T-helper 17 cell (primary cell): ENCODE data around the gene CFAP210. TPM values are rescaled to one million over a fixed set of nuclear protein-coding genes. Genes with fewer than 3 reads are reported as not detected.

Experiments
- ATAC-seq: fragments of 150-1000 bp; cut with Tn5 transposase; 2 replicates; pipeline ENCODE4 v1.10.0; 2021; ENCODE audit warnings: mild to moderate bottlenecking, moderate library complexity
- DNase-seq, 3 donors: peaks; one replicate each; pipeline versions ENCODE4 v3.0.0 to v3.0.0-alpha.2; 2020 to 2021
- H3K9me3 ChIP-seq: one replicate; pipeline ENCODE4 v1.7.0; 2013; ENCODE audit warnings: low read length, mild to moderate bottlenecking; ENCODE audit not compliant: control insufficient read depth, poor library complexity, severe bottlenecking
- H3K27ac Mint-ChIP-seq: one replicate; pipeline ENCODE4 v1.8.0; 2022; ENCODE audit warnings: mild to moderate bottlenecking, moderate library complexity, mixed read lengths
- H3K27me3 Mint-ChIP-seq: one replicate; pipeline ENCODE4 v1.8.0; 2022; ENCODE audit warnings: mixed read lengths
- H3K36me3 Mint-ChIP-seq: one replicate; pipeline ENCODE4 v1.8.0; 2022; ENCODE audit warnings: low read depth, mixed read lengths
- H3K4me1 Mint-ChIP-seq: one replicate; pipeline ENCODE4 v1.8.0; 2022; ENCODE audit warnings: mild to moderate bottlenecking, mixed read lengths
- H3K4me3 Mint-ChIP-seq: one replicate; pipeline ENCODE4 v1.8.0; 2022; ENCODE audit warnings: mild to moderate bottlenecking, moderate library complexity, mixed read lengths
- total RNA-seq, 4 donors: library from RNA in 2 of 4; stranded (reverse) in 2 of 4; gene quantifications; one replicate each; pipeline ENCODE4 v1.2.3 and lab custom pipeline; 2022 to 2026

The CFAP210 gene
- total RNA-seq, 2 donors from 2014 or later: 1.6 to 3.7 TPM

DNA sequence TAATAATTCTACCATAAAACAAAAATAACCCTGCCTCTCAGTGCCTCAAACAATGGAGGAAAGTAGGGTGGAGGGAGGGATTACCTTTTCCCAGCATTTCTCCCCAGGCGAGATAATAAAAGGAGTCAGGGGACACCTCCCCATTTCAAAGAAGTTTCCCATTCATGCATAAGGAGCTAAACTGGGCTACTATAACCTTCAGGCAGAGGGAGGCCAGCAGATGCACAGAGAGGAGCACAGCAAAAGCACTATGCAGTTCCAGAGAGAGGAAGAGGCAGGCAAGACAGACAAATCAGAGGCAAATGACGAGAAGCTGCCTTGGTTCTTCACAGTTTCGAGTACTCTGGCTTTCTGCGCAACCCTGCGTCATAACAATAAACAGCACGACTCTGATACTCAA lies 17.4 kb downstream of the CFAP210 start:
- peaks cover 28% of the 10 kb centered on the region for H3K27me3 Mint-ChIP-seq
- no peaks in the 10 kb centered on the region for H3K9me3 ChIP-seq
- ATAC-seq (no peak), DNase-seq (no peak)
- no peaks in the 10 kb centered on the region for H3K4me1 Mint-ChIP-seq
- H3K4me3 Mint-ChIP-seq: no peak overlapping the region
- no peak overlapping the region for H3K27ac Mint-ChIP-seq
- peaks cover 2% of the 10 kb centered on the region for H3K36me3 Mint-ChIP-seq

DNA sequence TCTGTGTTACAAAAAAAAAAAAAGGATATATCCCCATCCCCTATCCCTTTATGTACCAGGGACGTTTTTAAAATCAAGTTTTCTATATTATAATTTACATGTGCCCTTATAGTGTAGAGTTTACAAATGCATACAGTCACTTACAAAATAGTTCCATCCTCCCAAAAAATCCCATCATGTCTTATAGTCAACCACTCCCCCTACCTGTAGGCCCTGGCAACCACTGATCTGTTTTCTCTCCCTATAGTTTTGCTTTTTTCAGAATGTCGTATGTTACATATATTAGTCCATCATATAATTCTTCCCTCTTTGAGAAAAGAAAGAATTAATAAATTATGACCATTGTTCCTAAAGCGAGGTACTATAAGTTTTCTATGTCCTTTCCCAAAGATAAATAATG lies 17.8 kb downstream of the CFAP210 start:
- Mint-ChIP-seq H3K4me3 (no peak overlapping the region), H3K36me3 (peaks cover 2% of the 10 kb centered on the region), H3K27ac (no peak overlapping the region), H3K4me1 (no peaks in the 10 kb centered on the region), H3K27me3 (peaks cover 31% of the 10 kb centered on the region)
- H3K9me3 ChIP-seq: no peaks in the 10 kb centered on the region
- ATAC-seq (no peak), DNase-seq (no peak)

DNA sequence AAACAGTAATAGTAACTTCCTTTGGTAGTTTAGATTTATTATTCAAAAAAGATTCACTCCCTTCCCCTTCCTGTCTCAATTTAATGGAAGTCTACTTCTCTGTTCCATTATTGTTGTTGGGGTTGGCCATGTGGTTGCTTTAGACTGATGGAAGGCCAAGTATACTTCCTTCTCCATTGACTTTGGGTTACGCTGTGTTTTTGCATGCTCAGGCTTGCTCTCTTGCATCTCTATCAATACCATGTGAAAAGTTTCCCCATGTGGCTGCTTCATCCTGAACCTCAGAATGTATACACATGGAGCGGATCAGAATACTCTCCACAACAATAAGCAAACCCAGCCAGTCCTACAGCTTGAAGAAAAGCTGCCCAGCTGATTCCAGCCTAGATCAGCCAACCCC lies 20.3 kb downstream of the CFAP210 start:
- peaks cover 2% of the 10 kb centered on the region for H3K36me3 Mint-ChIP-seq
- peaks cover 40% of the 10 kb centered on the region for H3K27me3 Mint-ChIP-seq
- ATAC-seq: no peak
- H3K9me3 ChIP-seq: no peaks in the 10 kb centered on the region
- no peak overlapping the region for H3K4me3 Mint-ChIP-seq
- H3K27ac Mint-ChIP-seq: no peak overlapping the region
- no peaks in the 10 kb centered on the region for H3K4me1 Mint-ChIP-seq
- no peak for DNase-seq

DNA sequence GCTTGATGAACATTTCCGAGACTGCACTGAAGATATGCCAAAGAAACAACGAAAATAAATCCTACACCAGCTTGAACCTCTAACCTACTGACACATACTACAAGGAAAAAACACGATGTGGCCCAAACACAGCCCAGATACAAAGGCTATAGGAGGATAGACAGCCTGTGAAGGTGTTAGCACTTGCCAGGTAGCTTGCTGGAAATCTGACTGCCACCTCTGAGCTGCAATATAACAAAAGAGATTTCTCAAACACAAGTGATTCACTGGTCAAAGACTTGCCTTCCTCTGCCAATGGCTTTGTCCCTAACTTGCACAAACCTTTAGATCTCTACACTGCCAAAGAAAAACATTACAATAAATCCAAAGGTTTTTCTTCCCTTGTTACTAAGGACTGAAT lies 21.1 kb downstream of the CFAP210 start:
- Mint-ChIP-seq H3K36me3 (peaks cover 2% of the 10 kb centered on the region), H3K27me3 (peaks cover 40% of the 10 kb centered on the region), H3K4me3 (no peak overlapping the region), H3K4me1 (no peaks in the 10 kb centered on the region), H3K27ac (no peak overlapping the region)
- DNase-seq (no peak), ATAC-seq (no peak)
- H3K9me3 ChIP-seq: no peaks in the 10 kb centered on the region

DNA sequence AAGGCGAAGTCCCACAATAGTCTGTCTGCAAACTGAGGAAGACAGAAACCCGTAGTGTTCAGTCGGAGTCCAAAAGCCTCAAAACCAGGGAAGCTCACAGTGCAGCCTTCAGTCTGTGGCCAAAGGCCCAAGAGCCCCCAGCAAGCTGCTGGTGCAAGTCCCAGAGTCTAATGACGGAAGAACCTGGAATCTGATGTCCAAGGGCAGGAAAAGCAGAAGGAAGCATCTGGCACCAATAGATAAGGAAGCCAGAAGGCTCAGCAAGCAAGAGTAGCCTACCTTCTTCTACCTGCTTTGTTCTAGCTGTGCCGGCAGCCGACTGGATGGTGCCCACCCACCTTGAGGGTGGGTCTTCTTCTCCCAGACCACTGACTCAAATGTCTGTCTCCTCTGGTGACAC lies 21.8 kb downstream of the CFAP210 start:
- H3K27ac Mint-ChIP-seq: no peak overlapping the region
- ATAC-seq (no peak), DNase-seq (no peak)
- no peak overlapping the region for H3K4me3 Mint-ChIP-seq
- H3K9me3 ChIP-seq: no peaks in the 10 kb centered on the region
- peaks cover 2% of the 10 kb centered on the region for H3K36me3 Mint-ChIP-seq
- peaks cover 40% of the 10 kb centered on the region for H3K27me3 Mint-ChIP-seq
- no peaks in the 10 kb centered on the region for H3K4me1 Mint-ChIP-seq

DNA sequence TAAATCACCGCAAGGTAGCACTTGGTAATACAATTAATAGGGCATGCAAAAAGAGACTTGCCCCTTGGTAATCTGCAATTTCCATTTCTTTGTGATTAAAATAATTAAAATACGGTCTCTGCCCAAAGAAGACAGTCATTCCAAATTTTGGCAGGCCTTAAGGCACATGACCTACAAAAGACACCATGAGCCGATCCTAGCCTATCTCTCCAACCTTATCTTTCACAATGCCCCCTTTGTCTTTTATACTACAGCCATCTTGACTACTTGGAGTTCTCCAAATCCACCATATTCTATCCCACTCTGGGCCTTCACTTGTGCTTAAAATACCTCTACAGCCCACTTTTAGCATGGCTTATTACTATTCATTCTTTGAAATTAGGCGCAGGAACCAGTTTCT lies 23.3 kb downstream of the CFAP210 start:
- H3K27ac Mint-ChIP-seq: no peak overlapping the region
- ATAC-seq (no peak), DNase-seq (no peak)
- H3K4me3 Mint-ChIP-seq: no peak overlapping the region
- H3K4me1 Mint-ChIP-seq: no peaks in the 10 kb centered on the region
- peaks cover 2% of the 10 kb centered on the region for H3K36me3 Mint-ChIP-seq
- no peaks in the 10 kb centered on the region for H3K9me3 ChIP-seq
- peaks cover 33% of the 10 kb centered on the region for H3K27me3 Mint-ChIP-seq

DNA sequence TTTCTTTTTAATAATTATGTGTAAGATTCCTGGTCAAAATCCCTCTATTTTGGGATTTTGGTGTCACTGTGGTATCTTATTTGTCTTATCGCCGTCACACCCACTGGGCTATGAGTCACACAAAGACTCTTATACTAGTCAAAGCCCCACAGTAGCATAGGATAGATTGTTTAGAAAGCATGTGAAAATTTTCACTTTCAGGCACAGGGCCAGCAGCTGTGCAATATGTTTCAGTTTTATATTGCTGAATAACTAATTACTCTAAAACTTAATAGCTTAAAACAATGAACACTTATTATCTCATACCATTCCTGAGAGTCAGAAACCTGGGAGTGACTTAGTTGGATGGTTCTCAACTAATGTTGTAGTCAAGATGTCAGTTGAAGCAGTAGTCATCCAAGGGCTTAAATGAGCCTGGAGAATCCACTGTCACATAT lies 24.0 kb downstream of the CFAP210 start:
- Mint-ChIP-seq H3K27ac (no peak overlapping the region), H3K4me3 (no peak overlapping the region), H3K4me1 (no peaks in the 10 kb centered on the region), H3K27me3 (peaks cover 33% of the 10 kb centered on the region), H3K36me3 (peaks cover 2% of the 10 kb centered on the region)
- DNase-seq (no peak), ATAC-seq (no peak)
- H3K9me3 ChIP-seq: no peaks in the 10 kb centered on the region

DNA sequence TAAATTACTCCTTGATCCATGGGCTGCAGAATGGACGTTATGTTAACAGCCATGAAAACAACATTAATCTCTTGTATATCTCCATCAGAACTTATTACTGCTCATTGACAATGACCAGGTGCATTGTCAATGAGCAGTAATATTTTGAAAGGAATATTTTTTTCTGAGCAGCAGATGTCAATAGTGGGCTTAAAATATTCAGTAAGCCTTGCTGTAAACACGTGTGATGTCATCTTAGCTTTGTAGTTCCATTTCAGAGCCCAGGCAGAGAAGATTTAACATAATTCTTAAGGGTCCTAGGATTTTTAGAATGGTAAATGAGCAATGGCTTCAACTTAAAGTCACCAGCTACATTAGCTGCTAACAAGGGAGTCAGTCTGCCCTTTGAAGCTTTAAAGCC lies 26.6 kb downstream of the CFAP210 start:
- no peak overlapping the region for H3K4me3 Mint-ChIP-seq
- no peaks in the 10 kb centered on the region for H3K9me3 ChIP-seq
- H3K4me1 Mint-ChIP-seq: peaks cover 2% of the 10 kb centered on the region
- ATAC-seq (no peak), DNase-seq (no peak)
- H3K27me3 Mint-ChIP-seq: peaks cover 18% of the 10 kb centered on the region
- no peaks in the 10 kb centered on the region for H3K36me3 Mint-ChIP-seq
- H3K27ac Mint-ChIP-seq: no peak overlapping the region

DNA sequence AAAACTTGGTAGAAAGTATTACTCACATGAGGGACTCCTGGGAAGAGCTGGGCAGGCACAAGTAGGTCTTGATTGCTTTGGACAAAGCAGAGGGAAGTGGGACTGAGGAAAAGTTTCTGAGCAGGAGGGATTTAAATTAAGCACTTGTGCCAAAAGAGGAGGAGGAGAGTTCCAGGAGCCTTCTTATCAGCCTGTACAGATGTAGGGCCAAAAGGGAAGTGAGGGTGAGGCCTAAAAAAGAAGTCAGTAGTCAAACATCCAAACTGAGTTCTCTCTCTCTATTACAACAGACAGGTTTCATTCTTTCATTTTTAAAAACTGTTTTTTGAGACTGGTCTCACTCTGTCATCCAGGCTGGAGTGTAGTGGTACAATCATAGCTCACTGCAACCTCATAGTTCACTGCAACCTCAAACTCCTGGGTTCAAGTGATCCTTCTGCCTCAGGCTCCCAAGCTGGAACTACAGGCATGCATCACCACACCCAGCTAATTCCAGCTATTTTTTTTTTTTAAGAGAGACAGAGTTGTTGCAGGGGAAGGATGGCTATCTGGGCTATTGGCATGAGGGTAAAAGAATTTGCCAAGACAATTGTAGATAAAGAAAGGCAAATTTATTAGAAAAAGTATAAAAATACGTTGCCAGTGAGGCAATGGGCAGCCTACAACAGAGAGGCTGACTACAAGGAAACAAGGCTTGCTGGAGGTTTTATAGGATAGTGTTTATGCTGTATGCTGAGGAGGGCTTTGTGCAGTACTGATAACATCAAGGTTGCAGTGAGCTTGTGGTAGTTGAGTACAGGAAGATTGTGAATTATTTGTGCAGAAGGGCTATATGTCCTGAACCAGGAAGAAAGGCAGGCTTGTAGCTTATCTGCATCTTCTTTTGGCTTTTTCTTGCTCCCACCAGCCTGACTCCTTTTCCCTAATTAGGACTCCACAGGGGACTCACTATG lies 29.0 kb downstream of the CFAP210 start:
- DNase-seq (no peak), ATAC-seq (no peak)
- Mint-ChIP-seq H3K27ac (peak overlapping the region; percentile 39), H3K27me3 (peaks cover 13% of the 10 kb centered on the region), H3K4me3 (no peak overlapping the region), H3K36me3 (peaks cover 2% of the 10 kb centered on the region), H3K4me1 (peaks cover 4% of the 10 kb centered on the region)
- no peaks in the 10 kb centered on the region for H3K9me3 ChIP-seq

DNA sequence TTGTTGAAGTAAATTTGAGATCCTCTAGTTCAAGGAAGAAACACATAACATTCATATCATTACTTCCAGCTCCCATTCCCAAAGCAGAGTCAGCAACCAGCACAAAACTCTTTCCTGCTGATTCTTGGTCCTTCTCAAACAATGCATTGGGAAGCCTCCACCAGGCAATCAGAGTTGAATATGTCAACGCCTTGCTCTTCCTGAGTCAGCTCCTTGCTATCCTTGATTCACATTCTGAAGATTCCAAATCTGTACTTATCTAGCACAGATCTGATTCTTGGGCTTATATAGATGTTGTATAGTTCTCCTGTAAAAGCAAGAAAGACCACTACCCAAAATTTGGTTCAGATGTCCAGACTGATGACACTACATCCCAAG lies 29.6 kb downstream of the CFAP210 start:
- ATAC-seq (no peak), DNase-seq (no peak)
- H3K9me3 ChIP-seq: no peaks in the 10 kb centered on the region
- peaks cover 2% of the 10 kb centered on the region for H3K36me3 Mint-ChIP-seq
- H3K4me3 Mint-ChIP-seq: no peak overlapping the region
- H3K27me3 Mint-ChIP-seq: peaks cover 13% of the 10 kb centered on the region
- H3K4me1 Mint-ChIP-seq: peaks cover 4% of the 10 kb centered on the region
- peak overlapping the region; percentile 39 for H3K27ac Mint-ChIP-seq

DNA sequence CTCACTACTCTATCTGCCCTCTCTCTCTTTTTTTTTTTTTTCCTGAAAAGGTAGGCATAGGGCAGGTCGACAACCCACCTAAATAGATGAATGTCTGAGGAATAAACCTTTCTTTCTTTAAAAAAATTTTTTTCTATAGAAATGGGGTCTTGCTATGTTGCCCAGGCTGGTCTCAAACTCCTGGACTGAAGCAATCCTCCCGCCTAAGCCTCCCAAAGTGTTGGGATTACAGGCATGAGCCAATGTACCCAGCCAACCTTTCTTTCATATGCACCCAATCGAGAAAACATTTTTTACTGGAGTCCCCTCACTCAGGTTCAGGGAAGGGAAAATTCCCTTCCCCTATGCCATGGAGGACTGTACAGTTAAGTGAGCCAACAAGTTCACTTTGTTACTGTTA lies 31.0 kb downstream of the CFAP210 start:
- Mint-ChIP-seq H3K36me3 (peaks cover 2% of the 10 kb centered on the region), H3K4me1 (peaks cover 4% of the 10 kb centered on the region), H3K4me3 (no peak overlapping the region), H3K27ac (no peak overlapping the region), H3K27me3 (peaks cover 13% of the 10 kb centered on the region)
- DNase-seq (no peak), ATAC-seq (no peak)
- H3K9me3 ChIP-seq: no peaks in the 10 kb centered on the region

DNA sequence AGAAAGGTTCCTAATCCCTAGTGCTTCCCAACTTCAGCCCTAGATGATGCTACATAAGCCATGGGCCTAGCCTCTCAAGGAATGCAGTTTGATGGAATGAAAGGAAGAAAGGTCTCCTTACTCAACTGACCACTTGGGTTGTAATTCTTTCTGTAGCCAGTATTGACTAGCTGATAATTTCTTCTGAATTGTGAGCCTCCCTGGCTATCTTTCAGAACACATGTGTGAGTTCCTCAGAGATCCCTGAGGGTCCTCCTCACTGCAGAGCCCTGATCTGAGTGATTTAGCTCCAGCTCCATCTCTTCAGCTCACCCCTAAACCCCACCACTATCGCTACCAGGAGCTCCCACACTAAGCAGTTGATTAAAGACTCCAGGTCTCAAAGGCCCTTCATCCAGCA lies 31.5 kb downstream of the CFAP210 start:
- Mint-ChIP-seq H3K27ac (no peak overlapping the region), H3K4me3 (no peak overlapping the region), H3K27me3 (peaks cover 13% of the 10 kb centered on the region), H3K4me1 (peaks cover 4% of the 10 kb centered on the region), H3K36me3 (peaks cover 2% of the 10 kb centered on the region)
- no peak for ATAC-seq
- DNase-seq: no peak
- no peaks in the 10 kb centered on the region for H3K9me3 ChIP-seq

DNA sequence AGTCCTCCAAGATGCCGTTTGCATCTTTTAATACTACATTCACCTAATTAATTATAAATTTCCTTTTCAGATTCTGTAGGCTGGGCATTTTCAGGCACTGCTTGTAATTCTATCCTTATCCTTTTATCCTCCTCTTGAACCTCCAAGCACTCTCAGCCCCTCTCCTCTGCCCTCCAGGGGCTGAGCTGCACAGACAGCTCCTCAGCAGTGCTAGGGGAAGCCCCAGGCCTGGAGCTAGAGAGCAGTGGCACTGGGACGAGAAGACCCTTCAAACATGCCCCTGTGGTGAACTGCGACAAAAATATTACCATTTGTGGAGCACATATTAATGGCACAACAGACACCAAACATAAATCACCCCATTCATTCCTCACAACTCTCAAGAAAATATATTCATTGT lies 32.9 kb downstream of the CFAP210 start:
- H3K27me3 Mint-ChIP-seq: peaks cover 13% of the 10 kb centered on the region
- ATAC-seq: no peak
- H3K9me3 ChIP-seq: no peaks in the 10 kb centered on the region
- H3K27ac Mint-ChIP-seq: no peak overlapping the region
- no peak for DNase-seq
- H3K36me3 Mint-ChIP-seq: peaks cover 2% of the 10 kb centered on the region
- H3K4me3 Mint-ChIP-seq: no peak overlapping the region
- H3K4me1 Mint-ChIP-seq: peaks cover 4% of the 10 kb centered on the region

DNA sequence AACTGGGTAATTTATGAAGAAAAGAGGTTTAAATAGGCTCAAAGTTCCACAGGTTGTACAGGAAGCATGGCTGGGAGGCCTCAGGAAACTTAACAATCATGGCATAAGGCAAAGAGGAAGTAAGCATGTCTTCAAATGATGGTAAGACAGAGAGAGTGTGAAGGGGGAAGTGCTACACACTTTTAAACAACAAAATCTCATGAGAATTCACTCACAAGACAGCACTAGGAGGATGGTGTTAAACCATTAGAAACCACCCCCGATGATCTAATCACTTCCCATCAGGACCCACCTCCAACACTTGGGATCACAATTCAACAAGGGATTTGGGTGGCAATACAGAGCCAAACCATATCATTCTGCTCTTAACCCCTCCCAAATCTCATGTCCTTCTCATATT lies 34.9 kb downstream of the CFAP210 start:
- DNase-seq (no peak), ATAC-seq (no peak)
- H3K4me3 Mint-ChIP-seq: no peak overlapping the region
- H3K27ac Mint-ChIP-seq: no peak overlapping the region
- H3K36me3 Mint-ChIP-seq: peaks cover 2% of the 10 kb centered on the region
- peaks cover 2% of the 10 kb centered on the region for H3K4me1 Mint-ChIP-seq
- H3K27me3 Mint-ChIP-seq: peaks cover 13% of the 10 kb centered on the region
- no peaks in the 10 kb centered on the region for H3K9me3 ChIP-seq
